Measurements from ENCODE around the gene MMS19. TPM values are rescaled to one million over a fixed set of nuclear protein-coding genes. Genes with fewer than 3 reads are reported as not detected.

The MMS19 gene
- total RNA-seq, 3 donors from 2014 or later (not counting 1 experiment from before 2014, with no cell fraction given), result 53.8 to 68.4 (median 61.7) TPM

- peak overlapping the region; percentile 34 to 95 for H3K27ac Mint-ChIP-seq
These were observed 69.6 kb downstream of the MMS19 start for GRCh38 chr10:97428572-97428981.

GRCh38 chr10:97427571-97428179 lies 70.5 kb downstream of the MMS19 start:
- H3K36me3 Mint-ChIP-seq, result no peaks in the 10 kb centered on the region
- 66% methylated on average over 8 of the region's 9 CpGs for WGBS (ENCODE audit: insufficient coverage)
- ATAC-seq, result no peak
- peak overlapping the region; percentile 88 for H3K4me3 Mint-ChIP-seq
- peak overlapping the region; percentile 86 to 95 for H3K27ac Mint-ChIP-seq
- H3K9me3 ChIP-seq (ENCODE audit: control insufficient read depth, insufficient read depth, low read length), result no peaks in the 10 kb centered on the region
- H3K4me1 ChIP-seq (ENCODE audit: control insufficient read depth, insufficient read depth, low read length), result peaks cover 38% of the 10 kb centered on the region
- H3K27me3 Mint-ChIP-seq (ENCODE audit: low read depth in 2 of 2), result no peaks in the 10 kb centered on the region
- no peaks in the 10 kb centered on the region for H3K27me3 ChIP-seq (ENCODE audit: control insufficient read depth, insufficient read depth, low read length)
- H3K4me1 Mint-ChIP-seq, result peaks cover 19 to 37% of the 10 kb centered on the region in 2 donors
- DNase-seq, result peak in 1 of 2 donors; percentile 54
- H3K4me3 ChIP-seq (ENCODE audit: low read length), result no peak overlapping the region
- intact Hi-C loops (cut with micrococcal nuclease), result loop anchor here (5.0 kb wide), 1 partner anchor 70 kb away; the partner anchor contains the start of genes MMS19 and UBTD1
- no peaks in the 10 kb centered on the region for H3K9me3 Mint-ChIP-seq
- no peak for TF ChIP-seq CTCF (IDR thresholded peaks at IDR 0.05)
- peaks cover 22% of the 10 kb centered on the region for H3K36me3 ChIP-seq (ENCODE audit: control insufficient read depth, insufficient read depth, low read length)
- peak overlapping the region; percentile 9 for H3K27ac ChIP-seq (ENCODE audit: low read length)

More at GRCh38 chr10:97428572-97428981, 69.6 kb downstream of the MMS19 start:
- TF ChIP-seq CTCF (IDR thresholded peaks at IDR 0.05), result no peak
- Histone ChIP-seq H3K4me1 (ENCODE audit: control insufficient read depth, insufficient read depth, low read length) (peaks cover 33% of the 10 kb centered on the region), H3K27ac (ENCODE audit: low read length) (peak overlapping the region; percentile 37), H3K4me3 (ENCODE audit: low read length) (no peak overlapping the region), H3K36me3 (ENCODE audit: control insufficient read depth, insufficient read depth, low read length) (peaks cover 26% of the 10 kb centered on the region), H3K9me3 (ENCODE audit: control insufficient read depth, insufficient read depth, low read length) (no peaks in the 10 kb centered on the region), H3K27me3 (ENCODE audit: control insufficient read depth, insufficient read depth, low read length) (no peaks in the 10 kb centered on the region)
- DNase-seq (peak in 1 of 2 donors; percentile 60), ATAC-seq (no peak)
- Mint-ChIP-seq H3K36me3 (no peaks in the 10 kb centered on the region), H3K4me3 (peak overlapping the region; percentile 40), H3K9me3 (no peaks in the 10 kb centered on the region), H3K27me3 (ENCODE audit: low read depth in 2 of 2) (no peaks in the 10 kb centered on the region), H3K4me1 (peaks cover 19 to 32% of the 10 kb centered on the region in 2 donors)
- intact Hi-C loops (cut with micrococcal nuclease), result loop anchor here (5.0 kb wide), 1 partner anchor 69 kb away; the partner anchor contains the start of genes MMS19 and UBTD1
- WGBS (ENCODE audit: insufficient coverage), result 66% methylated on average over 2 of the region's 4 CpGs

GRCh38 chr10:97426776-97427570 lies 71.2 kb downstream of the MMS19 start:
- H3K9me3 ChIP-seq (ENCODE audit: control insufficient read depth, insufficient read depth, low read length), result no peaks in the 10 kb centered on the region
- Mint-ChIP-seq H3K27ac (peak overlapping the region; percentile 86 to 95), H3K4me1 (peaks cover 19 to 37% of the 10 kb centered on the region in 2 donors), H3K36me3 (no peaks in the 10 kb centered on the region), H3K4me3 (peak overlapping the region; percentile 88), H3K9me3 (no peaks in the 10 kb centered on the region), H3K27me3 (ENCODE audit: low read depth in 2 of 2) (no peaks in the 10 kb centered on the region)
- DNase-seq (peak in 1 of 2 donors; percentile 40), ATAC-seq (no peak)
- no peak for TF ChIP-seq CTCF (IDR thresholded peaks at IDR 0.05)
- intact Hi-C loops (cut with micrococcal nuclease), result loop anchor here (1.0 to 5.0 kb wide), 3 partner anchors 19 to 70 kb away; partner anchors contain the start of genes EXOSC1, MMS19, UBTD1 and ZDHHC16
- peaks cover 38% of the 10 kb centered on the region for H3K4me1 ChIP-seq (ENCODE audit: control insufficient read depth, insufficient read depth, low read length)
- peaks cover 20% of the 10 kb centered on the region for H3K36me3 ChIP-seq (ENCODE audit: control insufficient read depth, insufficient read depth, low read length)
- WGBS (ENCODE audit: insufficient coverage), result 30% methylated on average over 32 of the region's 34 CpGs
- peak overlapping the region; percentile 88 for H3K4me3 ChIP-seq (ENCODE audit: low read length)
- H3K27ac ChIP-seq (ENCODE audit: low read length), result peak overlapping the region; percentile 79
- H3K27me3 ChIP-seq (ENCODE audit: control insufficient read depth, insufficient read depth, low read length), result no peaks in the 10 kb centered on the region

Data from natural killer cell (primary cell).